B cell (primary cell): ENCODE data around the gene EPN2. TPM values are rescaled to one million over a fixed set of nuclear protein-coding genes. Genes with fewer than 3 reads are reported as not detected.
"Not testable (repeated sequence)": the region's sequence is repeated elsewhere in the genome, so short reads cannot be mapped to it uniquely, and the experiment has no call there.

Experiments
- ATAC-seq: fragments of 200-7000 bp; cut with Tn5 transposase; one replicate; pipeline ENCODE4 v1.10.0; 2021; ENCODE audit warnings: low read depth, mild to moderate bottlenecking, moderate number of reproducible peaks, moderate library complexity
- CTCF ChIA-PET: fragments of 350-600 bp; sonication (Branson Sonifier 250); formaldehyde crosslinking; loops from one replicate; lab custom pipeline; 2021; ENCODE audit warnings: antibody characterized with exemption, inconsistent platforms; lab: Charles Lee
- POLR2A ChIA-PET: fragments of 350-600 bp; sonication (Branson Sonifier 250); formaldehyde crosslinking; loops from one replicate; lab custom pipeline; 2021; ENCODE audit warnings: antibody characterized with exemption; lab: Charles Lee
- DNase-seq: peaks from one replicate; pipeline ENCODE4 v3.0.0; 2013
- H2AFZ ChIP-seq: 2 replicates; pipeline ENCODE4 v1.6.1; 2012; ENCODE audit warnings: mild to moderate bottlenecking, low read depth, low read length; ENCODE audit not compliant: insufficient read depth, poor library complexity, severe bottlenecking
- H3K27ac ChIP-seq, 2 donors: 1 replicate in 1 of 2; 2 replicates in 1 of 2; pipeline ENCODE4 v1.5.1; 2012 to 2013; ENCODE audit warnings: low read length in 2 of 2, mild to moderate bottlenecking in 2 of 2, moderate library complexity in 1 of 2
- H3K27me3 ChIP-seq, 4 experiments: fragments of 200-600 bp in 1 of 4; sonication (generic) in 1 of 4; replicated peaks in 1 of 4; 1 replicate in 2 of 4; 2 replicates in 2 of 4; pipeline versions ENCODE4 v1.6.1 to v1.7.0; 2013 to 2016; ENCODE audit warnings: low read length in 3 of 4, mild to moderate bottlenecking in 2 of 4, mixed read lengths in 1 of 4, moderate library complexity in 1 of 4; ENCODE audit not compliant: insufficient read depth in 4 of 4, control insufficient read depth in 3 of 4; ENCODE audit errors: control extremely low read depth in 1 of 4
- H3K36me3 ChIP-seq, 2 experiments: replicated peaks in 1 of 2; 1 replicate in 1 of 2; 2 replicates in 1 of 2; pipeline versions ENCODE4 v1.6.1 to v1.7.1; 2013; ENCODE audit warnings: low read length in 1 of 2; ENCODE audit not compliant: insufficient read depth in 2 of 2, control insufficient read depth in 1 of 2; ENCODE audit errors: control extremely low read depth in 1 of 2, extremely low read depth in 1 of 2
- H3K4me1 ChIP-seq, 2 donors: fragments of 200-600 bp in 1 of 2; sonication (generic) in 1 of 2; 1 replicate in 1 of 2; 2 replicates in 1 of 2; pipeline versions ENCODE4 v1.5.1 to v1.6.1; 2013 to 2017; ENCODE audit warnings: low read length in 2 of 2; ENCODE audit not compliant: control insufficient read depth in 2 of 2, insufficient read depth in 2 of 2
- H3K4me2 ChIP-seq: replicated peaks from 2 replicates; pipeline ENCODE3; 2012; ENCODE audit warnings: mild to moderate bottlenecking, low read depth, low read length; ENCODE audit not compliant: poor library complexity, severe bottlenecking
- H3K4me3 ChIP-seq, 5 experiments: fragments of 200-600 bp in 1 of 5; sonication (generic) in 1 of 5; 1 replicate in 3 of 5; 2 replicates in 2 of 5; pipeline versions ENCODE4 v1.5.1 to v1.7.0; 2011 to 2016; ENCODE audit warnings: low read length in 4 of 5, mild to moderate bottlenecking in 4 of 5, low read depth in 2 of 5, control low read depth in 1 of 5, moderate library complexity in 1 of 5; ENCODE audit not compliant: insufficient read depth in 1 of 5; ENCODE audit errors: control extremely low read depth in 1 of 5, extremely low read depth in 1 of 5
- H3K79me2 ChIP-seq: fragments of 200-600 bp; sonication (generic); one replicate; pipeline ENCODE4 v1.6.0; 2016; ENCODE audit warnings: low read length; ENCODE audit not compliant: control insufficient read depth, insufficient read depth
- H3K9ac ChIP-seq: fragments of 200-600 bp; sonication (generic); 2 replicates; pipeline ENCODE4 v1.6.1; 2017; ENCODE audit warnings: mild to moderate bottlenecking, low read length, moderate library complexity
- H3K9me3 ChIP-seq, 3 donors: one replicate each; pipeline versions ENCODE4 v1.6.1 to v1.7.1; 2013; ENCODE audit warnings: low read length in 2 of 3; ENCODE audit not compliant: control insufficient read depth in 2 of 3, insufficient read depth in 1 of 3; ENCODE audit errors: control extremely low read depth in 1 of 3
- H4K20me1 ChIP-seq: 2 replicates; pipeline ENCODE4 v1.6.0; 2012; ENCODE audit warnings: mild to moderate bottlenecking, low read length; ENCODE audit not compliant: insufficient read depth, control insufficient read depth, poor library complexity, severe bottlenecking
- H3K27ac Mint-ChIP-seq: one replicate; pipeline ENCODE4 v1.8.0; 2021; ENCODE audit warnings: mixed read lengths
- H3K27me3 Mint-ChIP-seq: one replicate; pipeline ENCODE4 v1.8.0; 2021; ENCODE audit warnings: mixed read lengths
- H3K4me1 Mint-ChIP-seq: one replicate; pipeline ENCODE4 v1.8.0; 2021; ENCODE audit warnings: mixed read lengths
- H3K4me3 Mint-ChIP-seq: one replicate; pipeline ENCODE4 v1.8.0; 2021; ENCODE audit warnings: mixed read lengths
- H3K9me3 Mint-ChIP-seq: one replicate; pipeline ENCODE4 v1.8.0; 2022; ENCODE audit warnings: mixed read lengths; ENCODE audit not compliant: insufficient read depth
- EZH2 ChIP-seq: IDR thresholded peaks from 2 replicates; pipeline ENCODE4 v1.6.1; 2012; ENCODE audit warnings: borderline replicate concordance, low read depth, mild to moderate bottlenecking, moderate library complexity, low read length; ENCODE audit not compliant: insufficient read depth, poor library complexity, severe bottlenecking
- WGBS: methylation state at CpG from one replicate; pipeline ENCODE4 v1.1.5; 2013; ENCODE audit warnings: missing lambda C conversion rate; ENCODE audit not compliant: insufficient coverage; 5-methylcytosine and 5-hydroxymethylcytosine counted together
- intact Hi-C: fragments of 100-400 bp; cut with micrococcal nuclease; formaldehyde crosslinking; loops from one replicate; pipeline ENCODE4 v1.10.0; 2022
- polyA plus RNA-seq: library from polyadenylated mRNA; depleted of rRNA; stranded (reverse); fragments of >200 nt; gene quantifications from 2 replicates; pipeline ENCODE4 v1.2.3, GENCODE V29; 2012
- total RNA-seq, 2 donors: library from RNA; stranded (reverse); fragments of 120-200 nt in 1 of 2; gene quantifications; 1 replicate in 1 of 2; 2 replicates in 1 of 2; pipeline versions ENCODE4 v1.2.3 to v1.2.4, GENCODE V29; 2013 to 2022
- TF ChIP-seq, protein P1 (sequence below): fragments of 200-600 bp; IDR thresholded peaks from one replicate; pipeline ENCODE4 v1.8.0; 2022; ENCODE audit warnings: antibody characterized with exemption, mild to moderate bottlenecking

The EPN2 gene
- total and polyA plus RNA-seq, 2 donors (not counting 1 experiment from before 2014, with no cell fraction given) = 15.7 to 35.6 TPM

- peaks cover 26% of the 10 kb centered on the region for H3K4me1 Mint-ChIP-seq
- no peak overlapping the region for H2AFZ ChIP-seq
- peaks cover 14% of the 10 kb centered on the region for H4K20me1 ChIP-seq
- intact Hi-C loops = no loop called here
- DNase-seq = no peak
- H3K4me2 ChIP-seq = no peak overlapping the region
- ChIA-PET POLR2A (no interaction called here), CTCF (interaction anchor here (1.3 kb wide), 1 partner anchor 63 kb away, joined by 4 read pairs; no protein-coding TSS in a partner anchor)
- peaks cover 14 to 19% of the 10 kb centered on the region in 2 donors for H3K4me1 ChIP-seq
- no peaks in the 10 kb centered on the region for H3K9me3 Mint-ChIP-seq
- H3K36me3 ChIP-seq = no peaks in the 10 kb centered on the region
- H3K27ac Mint-ChIP-seq = no peak overlapping the region
- H3K27ac ChIP-seq = no peak overlapping the region
- H3K27me3 ChIP-seq = peaks cover 0 to 6% (median 2%) of the 10 kb centered on the region in 4 experiments
- 100% methylated on average over 3 of the region's 3 CpGs for WGBS
- no peak overlapping the region for H3K9ac ChIP-seq
- peaks cover 0 to 3% (median 0%) of the 10 kb centered on the region in 3 donors for H3K9me3 ChIP-seq
- H3K27me3 Mint-ChIP-seq = peaks cover 4% of the 10 kb centered on the region
- H3K4me3 Mint-ChIP-seq = no peak overlapping the region
- no peak for ATAC-seq
- no peak overlapping the region for H3K4me3 ChIP-seq
- no peak for TF ChIP-seq EZH2
- TF ChIP-seq, protein P1, sequence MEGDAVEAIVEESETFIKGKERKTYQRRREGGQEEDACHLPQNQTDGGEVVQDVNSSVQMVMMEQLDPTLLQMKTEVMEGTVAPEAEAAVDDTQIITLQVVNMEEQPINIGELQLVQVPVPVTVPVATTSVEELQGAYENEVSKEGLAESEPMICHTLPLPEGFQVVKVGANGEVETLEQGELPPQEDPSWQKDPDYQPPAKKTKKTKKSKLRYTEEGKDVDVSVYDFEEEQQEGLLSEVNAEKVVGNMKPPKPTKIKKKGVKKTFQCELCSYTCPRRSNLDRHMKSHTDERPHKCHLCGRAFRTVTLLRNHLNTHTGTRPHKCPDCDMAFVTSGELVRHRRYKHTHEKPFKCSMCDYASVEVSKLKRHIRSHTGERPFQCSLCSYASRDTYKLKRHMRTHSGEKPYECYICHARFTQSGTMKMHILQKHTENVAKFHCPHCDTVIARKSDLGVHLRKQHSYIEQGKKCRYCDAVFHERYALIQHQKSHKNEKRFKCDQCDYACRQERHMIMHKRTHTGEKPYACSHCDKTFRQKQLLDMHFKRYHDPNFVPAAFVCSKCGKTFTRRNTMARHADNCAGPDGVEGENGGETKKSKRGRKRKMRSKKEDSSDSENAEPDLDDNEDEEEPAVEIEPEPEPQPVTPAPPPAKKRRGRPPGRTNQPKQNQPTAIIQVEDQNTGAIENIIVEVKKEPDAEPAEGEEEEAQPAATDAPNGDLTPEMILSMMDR = no peak
- H3K79me2 ChIP-seq = peaks cover 5% of the 10 kb centered on the region
Measured at GRCh38 chr17:19274893-19275292, 37.7 kb downstream of the EPN2 start.

DNA sequence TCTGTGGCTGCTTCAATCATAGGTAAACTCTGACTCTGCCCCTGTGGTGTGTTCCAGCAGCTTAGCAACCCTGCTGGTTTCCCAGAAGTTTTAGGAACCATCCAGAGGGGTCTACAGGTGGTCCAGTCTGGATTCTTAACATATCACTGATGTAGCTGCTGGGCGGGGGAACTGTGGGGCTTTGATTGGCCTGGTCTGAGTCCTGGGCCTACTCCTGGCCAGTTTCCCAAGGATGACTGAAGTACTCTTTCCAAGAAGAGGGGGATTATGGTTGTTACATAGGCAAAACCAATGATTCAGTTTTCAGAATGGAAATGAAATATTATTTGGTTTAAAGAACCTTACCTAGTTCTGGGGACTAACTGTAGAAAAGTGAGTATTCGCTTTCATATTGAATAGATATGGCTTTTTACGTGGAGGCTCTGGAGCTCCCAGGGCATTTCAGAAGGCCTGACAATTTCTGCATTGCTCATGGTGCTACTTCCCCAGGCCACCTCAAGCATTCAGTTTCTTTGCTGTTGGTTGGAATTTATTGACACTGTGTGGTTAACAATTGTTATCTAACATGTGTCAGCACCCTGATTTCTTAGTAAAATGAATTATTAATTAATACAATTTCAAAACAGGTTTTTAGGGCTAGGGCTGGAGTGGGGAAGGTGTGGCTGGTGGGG is 38.4 kb downstream of the EPN2 start:
- 97% methylated on average over 3 of the region's 3 CpGs for WGBS
- Histone ChIP-seq H3K27me3 (peaks cover 0 to 11% (median 3%) of the 10 kb centered on the region in 4 experiments), H3K27ac (no peak overlapping the region), H3K4me1 (peaks cover 8 to 12% of the 10 kb centered on the region in 2 donors), H3K79me2 (peaks cover 5% of the 10 kb centered on the region), H3K4me3 (no peak overlapping the region), H3K36me3 (no peaks in the 10 kb centered on the region), H3K9me3 (peaks cover 0 to 3% (median 0%) of the 10 kb centered on the region in 3 donors), H2AFZ (no peak overlapping the region), H3K9ac (no peak overlapping the region), H4K20me1 (peaks cover 7% of the 10 kb centered on the region), H3K4me2 (no peak overlapping the region)
- CTCF ChIA-PET = no interaction called here
- H3K4me1 Mint-ChIP-seq = peaks cover 19% of the 10 kb centered on the region
- POLR2A ChIA-PET = no interaction called here
- no peaks in the 10 kb centered on the region for H3K9me3 Mint-ChIP-seq
- intact Hi-C loops = no loop called here
- no peak overlapping the region for H3K4me3 Mint-ChIP-seq
- ATAC-seq (no peak), DNase-seq (no peak)
- TF ChIP-seq, protein P1 = no peak
- no peak for TF ChIP-seq EZH2
- H3K27me3 Mint-ChIP-seq = peaks cover 4% of the 10 kb centered on the region
- no peak overlapping the region for H3K27ac Mint-ChIP-seq

DNA sequence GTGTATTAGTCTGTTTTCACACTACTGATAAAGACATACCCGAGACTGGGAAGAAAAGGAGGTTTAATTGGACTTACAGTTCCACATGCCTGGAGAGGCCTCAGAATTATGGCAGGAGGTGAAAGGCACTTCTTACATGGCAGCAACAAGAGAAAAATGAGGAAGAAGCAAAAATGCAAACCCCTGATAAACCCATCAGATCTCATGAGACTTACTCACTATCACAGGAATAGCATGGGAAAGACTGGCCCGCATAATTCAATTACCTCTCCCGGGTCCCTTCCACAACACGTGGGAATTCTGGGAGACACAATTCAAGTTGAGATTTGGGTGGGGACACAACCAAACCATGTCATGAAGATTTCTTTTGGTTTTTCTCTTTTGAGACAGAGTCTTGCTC is 41.1 kb downstream of the EPN2 start:
- H3K4me1 ChIP-seq, H3K4me2 ChIP-seq, DNase-seq, H3K4me3 ChIP-seq, H3K9ac ChIP-seq, H3K9me3 ChIP-seq, H3K27ac Mint-ChIP-seq, H3K9me3 Mint-ChIP-seq, H3K4me1 Mint-ChIP-seq, H3K27me3 ChIP-seq, H2AFZ ChIP-seq, H3K36me3 ChIP-seq, H3K79me2 ChIP-seq, POLR2A ChIA-PET, CTCF ChIA-PET, intact Hi-C loops, H3K27ac ChIP-seq, ATAC-seq, H3K4me3 Mint-ChIP-seq, H3K27me3 Mint-ChIP-seq: not testable (repeated sequence)
- WGBS = 100% methylated on average over 4 of the region's 4 CpGs
- peaks cover 15% of the 10 kb centered on the region for H4K20me1 ChIP-seq
